SU-DHL-6 (cell line): Measurements from ENCODE around the gene CHN1.

Experiments
- CTCF ChIP-seq: fragments of 200-600 bp; sonication (generic); IDR thresholded peaks from one replicate; pipeline ENCODE4 v1.5.1; 2017; ENCODE audit warnings: antibody characterized with exemption, mild to moderate bottlenecking, low read length, moderate library complexity; ENCODE audit not compliant: insufficient read depth, poor library complexity, severe bottlenecking
- EZH2phosphoT487 ChIP-seq: fragments of 200-600 bp; sonication (generic), shearing (Covaris generic); conservative IDR thresholded peaks from 2 replicates; pipeline ENCODE4 v1.6.1; 2018; ENCODE audit warnings: mild to moderate bottlenecking, antibody characterized with exemption, low read length, moderate library complexity, mixed read lengths

- TF ChIP-seq CTCF = no peak
- TF ChIP-seq EZH2phosphoT487 = no peak
These were observed 7.3 kb upstream of the CHN1 start for GRCh38 chr2:175012516-175012915.
